ENCODE measurements around the gene ABHD1.

- TF ChIP-seq POLR2AphosphoS5 (IDR thresholded peaks at IDR 0.05) (no peak), CTCF (IDR thresholded peaks at IDR 0.05) (no peak), EP300 (IDR thresholded peaks at IDR 0.05) (no peak)
Observed at GRCh38 chr2:27171351-27171848, 47.8 kb downstream of the ABHD1 start.

Measured in sigmoid colon (tissue), 4 donors.